NCI-H1092 treated with DMSO at 0.1 percent for 48 hours (cell line): Measurements from ENCODE around the gene UBD.

Source experiments
- DNase-seq: peaks from one replicate; lab custom pipeline; 2025; lab: John Stamatoyannopoulos, UW

The UBD gene

GRCh38 chr6:29561091-29561490, 1.6 kb upstream of the UBD start:
- no peak for DNase-seq

GRCh38 chr6:29558439-29559079, 973 bp downstream of the UBD start:
- DNase-seq = no peak

GRCh38 chr6:29557320-29557719, 2.2 kb downstream of the UBD start:
- DNase-seq = no peak

- no peak for DNase-seq
These were observed 4.8 kb downstream of the UBD start for GRCh38 chr6:29554764-29555163.

GRCh38 chr6:29553268-29554057, 6.1 kb downstream of the UBD start:
- DNase-seq = no peak

GRCh38 chr6:29552512-29553051, 7.0 kb downstream of the UBD start:
- DNase-seq = no peak

- DNase-seq = no peak
These were observed 12.0 kb downstream of the UBD start for GRCh38 chr6:29547573-29547972.

- no peak for DNase-seq
These were observed 21.7 kb downstream of the UBD start for GRCh38 chr6:29537714-29538403.

GRCh38 chr6:29532320-29532951, 27.1 kb downstream of the UBD start:
- DNase-seq = no peak

- DNase-seq = no peak
These were observed 27.9 kb downstream of the UBD start for GRCh38 chr6:29531668-29532067.

- no peak for DNase-seq
These were observed 28.7 kb downstream of the UBD start for GRCh38 chr6:29530671-29531310.

- no peak for DNase-seq
These were observed 29.6 kb downstream of the UBD start for GRCh38 chr6:29529956-29530355.

- no peak for DNase-seq
These were observed 30.5 kb downstream of the UBD start for GRCh38 chr6:29528988-29529560.

GRCh38 chr6:29528300-29528931, 31.1 kb downstream of the UBD start:
- DNase-seq = no peak

GRCh38 chr6:29527564-29527963, 32.0 kb downstream of the UBD start:
- DNase-seq = no peak

GRCh38 chr6:29527126-29527525, 32.4 kb downstream of the UBD start:
- no peak for DNase-seq

- no peak for DNase-seq
These were observed 34.3 kb downstream of the UBD start for GRCh38 chr6:29525311-29525639.

- DNase-seq = no peak
These were observed 34.9 kb downstream of the UBD start for GRCh38 chr6:29524444-29525310.

- DNase-seq = no peak
These were observed 35.5 kb downstream of the UBD start for GRCh38 chr6:29524044-29524443.

- DNase-seq = no peak
These were observed 37.3 kb downstream of the UBD start for GRCh38 chr6:29522227-29522626.
